Activated CD8-positive, alpha-beta memory T cell treated with anti-CD3 and anti-CD28 coated beads, Interleukin-2, amount 10 ng/mL, durations not matched to agents 7 days and 5 days (primary cell): ENCODE data around the gene COL4A3. TPM values are rescaled to one million over a fixed set of nuclear protein-coding genes. Genes with fewer than 3 reads are reported as not detected.

Experiments used
- ATAC-seq: fragments of 150-1000 bp; cut with Tn5 transposase; one replicate; pipeline ENCODE4 v1.10.0; 2021; ENCODE audit warnings: moderate library complexity
- CTCF ChIA-PET: fragments of 350-600 bp; sonication (Branson Sonifier 250); formaldehyde crosslinking; loops from one replicate; lab custom pipeline; 2021; ENCODE audit warnings: antibody characterized with exemption; lab: Charles Lee
- DNase-seq: peaks from one replicate; pipeline ENCODE4 v3.0.0-alpha.2; 2020
- H3K27ac Mint-ChIP-seq: one replicate; pipeline ENCODE4 v1.8.0; 2021; ENCODE audit warnings: mild to moderate bottlenecking, mixed read lengths
- H3K27me3 Mint-ChIP-seq: one replicate; pipeline ENCODE4 v1.8.0; 2021; ENCODE audit warnings: mixed read lengths
- H3K36me3 Mint-ChIP-seq: one replicate; pipeline ENCODE4 v1.8.0; 2021; ENCODE audit warnings: mild to moderate bottlenecking, mixed read lengths
- H3K4me1 Mint-ChIP-seq: one replicate; pipeline ENCODE4 v1.8.0; 2021; ENCODE audit warnings: mixed read lengths
- H3K4me3 Mint-ChIP-seq: one replicate; pipeline ENCODE4 v1.8.0; 2021; ENCODE audit warnings: mild to moderate bottlenecking, moderate library complexity, mixed read lengths
- H3K9me3 Mint-ChIP-seq: one replicate; pipeline ENCODE4 v1.8.0; 2022; ENCODE audit warnings: low read depth, mixed read lengths
- total RNA-seq, 2 experiments: library from RNA; stranded (reverse); gene quantifications; one replicate each; pipeline ENCODE4 v1.2.3, GENCODE V29; 2021

The COL4A3 gene
- total RNA-seq, 2 experiments from 2014 or later, result not detected

DNA sequence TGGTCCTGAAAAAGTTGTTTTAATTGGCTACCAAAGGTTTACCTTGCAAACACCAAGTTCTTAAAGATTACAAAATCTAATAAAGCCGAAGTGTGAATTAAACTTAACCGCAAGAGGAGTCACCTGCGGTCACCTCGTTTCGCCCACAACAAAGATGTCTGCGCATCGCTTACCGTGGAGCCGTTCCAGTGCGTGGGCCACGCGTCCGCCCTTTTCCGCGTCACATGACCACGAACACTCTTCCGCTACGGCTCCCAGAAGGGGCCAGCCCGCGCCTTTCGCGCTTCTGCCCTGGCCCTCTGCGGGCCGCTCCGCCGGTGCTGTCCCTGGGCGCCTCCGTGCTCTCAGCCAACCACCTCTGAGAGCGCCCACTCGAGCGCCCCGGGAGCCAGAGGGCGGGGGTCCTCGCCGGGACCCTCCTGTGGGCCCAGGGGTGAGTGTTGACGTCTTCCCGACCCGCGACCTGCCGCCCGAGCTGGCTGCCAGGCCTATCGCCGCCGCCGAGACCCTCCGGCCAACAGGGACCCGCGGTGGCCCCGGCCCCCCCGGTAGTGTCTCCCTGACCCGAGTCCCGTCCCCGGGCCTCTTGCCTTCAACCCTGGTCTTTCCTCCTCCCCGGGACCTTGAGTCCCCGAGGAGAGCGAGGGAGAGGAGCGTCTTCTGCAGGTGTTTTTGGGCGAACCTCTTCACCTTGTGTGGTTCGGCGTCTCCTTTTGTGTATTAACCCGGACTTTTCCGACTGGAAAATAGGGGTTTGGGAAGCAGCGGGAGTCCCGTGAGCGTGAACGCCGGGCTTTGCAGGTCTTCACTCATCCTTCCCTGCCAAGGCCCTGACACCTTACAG, 160.8 kb downstream of the COL4A3 start, which contains the start of gene MFF:
Gene MFF (plus strand): TSS at position 257 of the 844 bp plus-strand sequence. CDS start 5,415 bp downstream, outside the sequence.
- DNase-seq (peak; percentile 95), ATAC-seq (peak; percentile 99)
- Mint-ChIP-seq H3K4me1 (peaks cover 43% of the 10 kb centered on the region), H3K4me3 (peak within 1 kb of the TSS; percentile 85), H3K27me3 (peaks cover 4% of the 10 kb centered on the region), H3K27ac (peak within 1 kb of the TSS; percentile 88), H3K36me3 (peaks cover 7% of the 10 kb centered on the region), H3K9me3 (no peaks in the 10 kb centered on the region)
- CTCF ChIA-PET, result no interaction called here

DNA sequence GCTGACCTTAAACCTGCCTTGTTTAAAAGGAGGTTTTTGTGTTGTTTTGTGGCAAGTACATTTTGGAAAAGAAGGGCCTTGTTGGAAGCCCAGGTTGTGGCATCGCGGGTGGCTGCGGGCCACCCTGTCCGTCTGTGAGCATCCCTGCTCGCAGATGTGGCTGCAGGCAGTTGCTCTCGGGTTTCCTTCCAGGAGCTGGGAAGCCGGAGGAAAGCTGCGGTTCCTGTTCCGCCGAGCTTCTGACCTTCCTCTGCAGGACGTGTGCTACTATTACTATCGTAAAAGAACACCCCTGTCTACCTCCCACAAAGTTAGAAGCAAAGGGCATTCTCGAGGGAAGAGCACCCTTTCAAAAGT, 161.4 kb downstream of the COL4A3 start:
- peaks cover 12% of the 10 kb centered on the region for H3K36me3 Mint-ChIP-seq
- CTCF ChIA-PET, result no interaction called here

DNA sequence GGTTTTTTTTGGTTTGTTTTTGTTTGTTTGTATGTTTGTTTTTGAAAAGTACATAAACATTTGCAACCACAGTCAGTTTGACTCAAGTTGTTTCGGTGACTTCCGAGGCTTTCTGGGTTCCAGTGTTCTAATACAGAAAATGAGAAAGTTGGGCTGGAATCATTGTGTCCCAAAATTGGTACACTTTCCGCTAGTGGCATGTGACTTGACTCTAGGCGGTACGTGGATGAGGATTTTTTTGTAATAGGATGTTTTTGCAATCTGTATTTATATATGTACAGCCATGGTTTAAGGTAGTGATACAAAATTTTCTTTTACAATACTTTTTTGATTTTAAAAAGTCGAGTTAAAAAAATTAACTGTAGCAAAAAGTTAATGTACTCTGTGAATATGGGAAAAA, 162.4 kb downstream of the COL4A3 start:
- no peaks in the 10 kb centered on the region for H3K9me3 Mint-ChIP-seq
- CTCF ChIA-PET, result no interaction called here
- ATAC-seq (no peak), DNase-seq (no peak)
- H3K27ac Mint-ChIP-seq, result no peak overlapping the region
- peaks cover 43% of the 10 kb centered on the region for H3K4me1 Mint-ChIP-seq
- no peak overlapping the region for H3K4me3 Mint-ChIP-seq
- H3K27me3 Mint-ChIP-seq, result peaks cover 4% of the 10 kb centered on the region
- peaks cover 16% of the 10 kb centered on the region for H3K36me3 Mint-ChIP-seq

More for the DNA sequence above, 161.4 kb downstream of the COL4A3 start:
- DNase-seq, result no peak
- H3K4me1 Mint-ChIP-seq, result peaks cover 43% of the 10 kb centered on the region
- H3K27ac Mint-ChIP-seq, result peak overlapping the region; percentile 88
- ATAC-seq, result no peak
- peak overlapping the region; percentile 85 for H3K4me3 Mint-ChIP-seq
- H3K27me3 Mint-ChIP-seq, result peaks cover 4% of the 10 kb centered on the region
- no peaks in the 10 kb centered on the region for H3K9me3 Mint-ChIP-seq

DNA sequence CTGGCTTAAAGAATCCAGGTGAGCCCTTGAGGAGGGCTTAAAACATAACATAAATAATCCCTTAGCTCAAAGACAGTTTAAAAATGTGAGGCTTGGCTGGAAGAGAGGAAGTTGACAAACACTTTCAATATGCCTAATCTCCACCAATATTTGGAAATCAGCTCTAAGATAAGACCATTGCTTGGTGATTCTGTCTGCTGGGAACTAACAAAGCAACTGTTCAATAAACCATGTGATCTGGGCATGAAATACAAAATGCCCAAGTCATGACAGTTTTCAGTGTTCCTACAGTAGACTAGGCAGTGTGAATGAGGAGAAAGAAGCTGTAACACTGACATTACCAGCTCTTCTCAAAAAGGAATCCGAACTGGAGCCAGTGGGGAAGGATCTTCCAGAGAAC, 171.3 kb downstream of the COL4A3 start:
- H3K9me3 Mint-ChIP-seq, result no peaks in the 10 kb centered on the region
- CTCF ChIA-PET, result interaction anchor here (0.9 to 1.3 kb wide), 2 partner anchors 8 to 430 kb away, joined by 3 to 4 read pairs; no protein-coding TSS in a partner anchor
- peaks cover 47% of the 10 kb centered on the region for H3K36me3 Mint-ChIP-seq
- no peaks in the 10 kb centered on the region for H3K27me3 Mint-ChIP-seq
- no peak overlapping the region for H3K27ac Mint-ChIP-seq
- peak; percentile 36 for ATAC-seq
- no peak overlapping the region for H3K4me3 Mint-ChIP-seq
- DNase-seq, result no peak
- peaks cover 21% of the 10 kb centered on the region for H3K4me1 Mint-ChIP-seq

DNA sequence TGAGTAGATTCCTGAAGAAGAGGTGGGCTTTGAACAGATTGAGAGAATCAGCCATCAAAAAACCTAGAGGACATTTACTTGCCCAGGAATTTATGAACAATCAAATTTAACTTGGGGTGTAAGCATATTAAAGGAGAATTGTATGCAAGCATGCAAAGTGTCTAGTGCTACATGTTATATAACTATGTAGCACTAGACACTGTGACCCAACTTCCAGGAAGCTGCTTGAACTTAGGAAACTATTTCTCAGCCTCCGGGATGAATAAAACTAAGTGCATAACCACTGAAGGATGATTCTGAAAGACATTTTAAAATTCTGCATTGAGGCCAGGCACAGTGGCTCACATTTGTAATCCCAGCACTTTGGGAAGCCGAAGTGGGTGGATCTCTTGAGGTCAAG, 173.0 kb downstream of the COL4A3 start:
- DNase-seq, result no peak
- CTCF ChIA-PET, result no interaction called here
- Mint-ChIP-seq H3K4me1 (peaks cover 19% of the 10 kb centered on the region), H3K4me3 (no peak overlapping the region), H3K9me3 (no peaks in the 10 kb centered on the region), H3K27ac (no peak overlapping the region), H3K27me3 (no peaks in the 10 kb centered on the region), H3K36me3 (peaks cover 39% of the 10 kb centered on the region)
- no peak for ATAC-seq

DNA sequence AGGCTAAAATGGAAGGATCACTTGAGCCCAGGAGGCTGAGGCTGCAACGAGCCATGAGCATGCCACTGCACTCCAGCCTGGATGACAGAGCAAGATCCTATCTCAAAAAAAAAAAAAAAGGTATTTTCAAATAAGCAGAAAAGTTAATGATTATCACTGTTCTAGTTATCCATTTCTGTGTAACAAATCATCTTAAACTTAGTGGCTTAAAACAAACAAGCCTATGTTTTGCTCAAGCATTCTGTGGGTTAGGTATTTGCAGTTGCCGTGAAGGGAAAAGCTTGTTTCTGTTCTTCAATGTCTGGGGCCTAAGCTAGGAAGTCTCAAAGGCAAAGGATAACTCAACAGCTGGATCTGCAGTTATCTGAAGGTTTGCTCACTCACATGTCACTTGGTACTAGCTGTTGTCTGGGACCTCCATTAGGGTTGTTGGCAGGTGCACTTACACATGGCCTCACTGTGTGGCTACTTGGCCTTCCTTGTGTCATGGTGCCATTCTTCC, 174.7 kb downstream of the COL4A3 start:
- H3K4me3 Mint-ChIP-seq, result no peak overlapping the region
- H3K4me1 Mint-ChIP-seq, result peaks cover 18% of the 10 kb centered on the region
- no peak for ATAC-seq
- no peak for DNase-seq
- H3K27me3 Mint-ChIP-seq, result no peaks in the 10 kb centered on the region
- H3K9me3 Mint-ChIP-seq, result no peaks in the 10 kb centered on the region
- no peak overlapping the region for H3K27ac Mint-ChIP-seq
- peaks cover 31% of the 10 kb centered on the region for H3K36me3 Mint-ChIP-seq
- CTCF ChIA-PET, result interaction anchor here (0.7 kb wide), 1 partner anchor 9 kb away, joined by 3 read pairs; no protein-coding TSS in a partner anchor

DNA sequence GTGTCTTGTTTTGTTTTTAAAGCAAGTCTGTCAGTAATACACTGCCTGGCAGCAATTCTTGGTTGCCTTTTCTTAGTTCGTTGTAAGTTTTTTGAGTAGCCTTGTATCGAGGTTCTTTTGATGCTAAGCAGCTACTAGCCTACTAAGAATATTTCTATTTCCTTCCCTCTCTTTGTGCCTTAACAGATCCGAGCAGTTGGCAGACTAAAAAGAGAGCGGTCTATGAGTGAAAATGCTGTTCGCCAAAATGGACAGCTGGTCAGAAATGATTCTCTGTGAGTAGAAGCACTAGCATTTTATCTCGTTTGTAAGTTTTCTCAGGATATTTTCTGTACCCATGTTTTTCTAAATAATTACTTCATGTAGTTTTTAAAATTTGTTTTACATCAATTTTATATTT, 175.7 kb downstream of the COL4A3 start:
- no peak for DNase-seq
- no peak for ATAC-seq
- CTCF ChIA-PET, result no interaction called here
- Mint-ChIP-seq H3K4me3 (no peak overlapping the region), H3K36me3 (peaks cover 25% of the 10 kb centered on the region), H3K9me3 (no peaks in the 10 kb centered on the region), H3K27ac (no peak overlapping the region), H3K4me1 (peaks cover 10% of the 10 kb centered on the region), H3K27me3 (no peaks in the 10 kb centered on the region)

DNA sequence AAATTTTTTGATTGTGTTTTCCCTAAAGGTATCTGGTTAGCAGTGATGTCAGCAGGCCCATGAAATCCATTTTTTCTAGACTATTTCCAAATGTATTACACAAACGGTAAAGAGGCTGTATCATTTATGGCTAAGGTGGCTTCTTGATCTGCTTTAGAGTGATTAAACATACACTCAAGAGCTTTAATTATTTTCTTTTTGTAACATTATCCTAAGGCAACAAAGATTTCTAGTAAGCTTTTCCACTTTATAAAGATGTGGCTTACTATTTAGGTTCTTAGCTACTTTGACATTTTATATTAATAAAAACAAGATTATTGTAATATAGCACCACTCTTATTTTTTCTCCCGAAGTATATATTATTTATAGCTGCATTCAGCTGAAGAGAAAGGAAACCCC, 177.1 kb downstream of the COL4A3 start:
- Mint-ChIP-seq H3K27me3 (no peaks in the 10 kb centered on the region), H3K4me1 (no peaks in the 10 kb centered on the region), H3K4me3 (no peak overlapping the region), H3K27ac (no peak overlapping the region), H3K9me3 (no peaks in the 10 kb centered on the region), H3K36me3 (peaks cover 13% of the 10 kb centered on the region)
- no peak for DNase-seq
- CTCF ChIA-PET, result no interaction called here
- no peak for ATAC-seq

DNA sequence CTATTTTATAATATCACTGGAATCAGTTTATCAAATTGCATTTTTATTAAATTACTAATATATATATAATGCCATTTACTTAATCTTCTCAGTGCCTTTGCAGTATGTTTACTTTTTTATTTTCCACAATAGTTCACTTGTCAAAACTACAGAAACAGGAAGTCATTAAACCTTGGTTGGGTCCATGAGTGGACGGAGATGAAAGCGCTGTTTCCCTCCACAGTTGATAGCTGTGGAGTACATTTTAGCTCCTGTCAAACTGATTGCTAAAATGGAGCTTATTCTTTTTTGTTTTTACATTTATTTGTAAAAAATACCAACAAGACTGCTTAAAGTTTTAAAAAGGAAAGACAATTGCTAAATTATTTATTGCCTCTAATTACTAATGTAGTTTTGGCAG, 179.8 kb downstream of the COL4A3 start:
- Mint-ChIP-seq H3K9me3 (no peaks in the 10 kb centered on the region), H3K27ac (no peak overlapping the region), H3K4me1 (no peaks in the 10 kb centered on the region), H3K36me3 (peaks cover 15% of the 10 kb centered on the region), H3K27me3 (no peaks in the 10 kb centered on the region), H3K4me3 (no peak overlapping the region)
- CTCF ChIA-PET, result no interaction called here
- ATAC-seq (no peak), DNase-seq (no peak)

DNA sequence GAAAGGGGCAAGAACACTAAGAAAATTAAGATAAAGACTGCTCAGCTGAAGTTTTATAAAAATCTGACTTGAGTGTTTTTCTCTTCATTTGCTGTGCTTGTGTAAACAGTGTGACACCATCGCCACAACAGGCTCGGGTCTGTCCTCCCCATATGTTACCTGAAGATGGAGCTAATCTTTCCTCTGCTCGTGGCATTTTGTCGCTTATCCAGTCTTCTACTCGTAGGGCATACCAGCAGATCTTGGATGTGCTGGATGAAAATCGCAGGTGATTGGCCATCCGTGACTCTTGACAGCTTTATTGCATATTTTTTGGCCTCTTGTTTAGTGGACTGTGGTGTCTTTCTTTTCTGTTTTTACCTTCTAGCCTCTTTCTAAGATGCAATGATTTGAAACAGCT, 182.7 kb downstream of the COL4A3 start:
- H3K4me1 Mint-ChIP-seq, result peaks cover 2% of the 10 kb centered on the region
- no peak for DNase-seq
- CTCF ChIA-PET, result no interaction called here

DNA sequence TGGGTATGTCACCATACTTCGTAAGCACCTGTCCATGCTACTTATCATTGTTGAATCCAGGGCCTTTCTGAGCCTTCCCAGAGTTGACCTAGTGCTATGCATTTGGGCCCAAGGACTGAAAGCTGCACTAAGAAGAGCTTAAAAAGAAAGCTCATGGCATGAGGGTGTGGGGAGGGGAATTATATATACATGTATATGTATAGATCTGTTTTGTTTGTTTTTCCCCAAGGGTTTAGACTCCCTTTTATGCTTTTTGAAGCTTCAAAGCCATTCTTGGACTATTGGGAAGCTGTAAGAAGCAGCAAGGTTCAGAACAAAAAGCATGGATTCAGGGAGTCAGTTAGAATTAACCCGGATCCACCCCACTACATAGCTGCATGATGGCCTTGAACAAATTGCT, 183.9 kb downstream of the COL4A3 start:
- H3K36me3 Mint-ChIP-seq, result peaks cover 11% of the 10 kb centered on the region
- H3K4me3 Mint-ChIP-seq, result no peak overlapping the region
- ATAC-seq, result no peak
- peaks cover 2% of the 10 kb centered on the region for H3K4me1 Mint-ChIP-seq
- H3K27me3 Mint-ChIP-seq, result no peaks in the 10 kb centered on the region
- no peak overlapping the region for H3K27ac Mint-ChIP-seq
- H3K9me3 Mint-ChIP-seq, result no peaks in the 10 kb centered on the region
- CTCF ChIA-PET, result interaction anchor here (0.5 kb wide), 1 partner anchor 9 kb away, joined by 3 read pairs; no protein-coding TSS in a partner anchor
- DNase-seq, result no peak

More for the DNA sequence above, 182.7 kb downstream of the COL4A3 start:
- no peak overlapping the region for H3K27ac Mint-ChIP-seq
- H3K27me3 Mint-ChIP-seq, result no peaks in the 10 kb centered on the region
- no peak for ATAC-seq
- H3K4me3 Mint-ChIP-seq, result no peak overlapping the region
- H3K9me3 Mint-ChIP-seq, result no peaks in the 10 kb centered on the region
- peaks cover 14% of the 10 kb centered on the region for H3K36me3 Mint-ChIP-seq

DNA sequence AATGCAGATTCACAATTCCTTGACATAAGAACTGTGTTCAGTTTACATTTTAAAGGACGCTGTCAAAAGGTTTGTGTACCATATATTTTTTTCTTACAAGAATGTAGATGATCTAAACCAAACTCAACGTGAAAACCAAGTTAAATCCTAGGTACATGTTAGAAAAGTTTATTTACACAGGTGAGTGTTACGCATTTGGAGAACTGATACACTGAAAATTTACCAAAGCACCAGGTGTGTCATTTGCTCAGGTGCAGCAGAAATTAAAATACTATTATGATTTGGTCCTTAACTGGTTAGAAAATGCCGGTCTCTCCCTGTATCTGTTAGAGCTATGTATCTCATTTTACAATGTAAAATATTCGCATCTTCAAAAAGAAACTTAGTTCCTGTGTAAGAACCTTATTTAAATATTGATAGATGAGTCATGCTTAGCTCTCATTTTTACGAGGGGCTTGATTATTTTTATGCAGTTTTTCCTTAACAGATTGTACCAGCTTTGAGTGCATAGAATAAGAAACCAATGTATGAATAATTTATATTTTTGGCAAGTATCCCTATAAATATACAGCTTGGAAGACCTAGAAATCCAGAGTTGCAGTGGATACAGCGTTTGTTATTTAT, 185.7 kb downstream of the COL4A3 start:
- Mint-ChIP-seq H3K27me3 (no peaks in the 10 kb centered on the region), H3K9me3 (no peaks in the 10 kb centered on the region), H3K36me3 (peaks cover 13% of the 10 kb centered on the region), H3K27ac (no peak overlapping the region), H3K4me3 (no peak overlapping the region), H3K4me1 (peaks cover 2% of the 10 kb centered on the region)
- CTCF ChIA-PET, result interaction anchor here (0.7 kb wide), 1 partner anchor 42 kb away, joined by 3 read pairs; no protein-coding TSS in a partner anchor
- no peak for DNase-seq
- ATAC-seq, result no peak

DNA sequence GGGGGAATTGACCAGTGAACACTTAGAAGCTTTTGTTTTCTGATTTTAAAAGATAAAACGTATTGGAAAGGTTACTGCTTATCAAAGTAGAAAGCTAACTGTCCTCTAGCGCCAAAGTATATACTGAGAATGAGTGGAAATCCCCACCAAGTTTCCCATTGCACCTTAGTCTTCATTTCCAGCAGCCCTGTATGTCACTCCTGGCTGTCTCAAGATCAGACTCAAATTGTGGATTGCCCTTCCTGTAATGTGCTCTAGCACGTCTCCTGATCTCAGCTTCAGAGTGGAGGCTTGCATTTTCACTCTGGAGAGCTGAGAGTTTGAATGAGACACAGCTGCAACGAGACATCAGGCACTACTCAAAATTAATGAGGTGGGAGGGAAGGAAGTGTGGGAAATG, 187.2 kb downstream of the COL4A3 start:
- Mint-ChIP-seq H3K4me3 (no peak overlapping the region), H3K27ac (no peak overlapping the region), H3K4me1 (peaks cover 2% of the 10 kb centered on the region), H3K36me3 (peaks cover 11% of the 10 kb centered on the region), H3K9me3 (no peaks in the 10 kb centered on the region), H3K27me3 (no peaks in the 10 kb centered on the region)
- CTCF ChIA-PET, result no interaction called here
- DNase-seq (no peak), ATAC-seq (no peak)
